ENCODE data around the gene CXCL3. TPM values are rescaled to one million over a fixed set of nuclear protein-coding genes. Genes with fewer than 3 reads are reported as not detected.

The CXCL3 gene
- total RNA-seq, 1 donor from 2014 or later, result 0.75 TPM

DNA sequence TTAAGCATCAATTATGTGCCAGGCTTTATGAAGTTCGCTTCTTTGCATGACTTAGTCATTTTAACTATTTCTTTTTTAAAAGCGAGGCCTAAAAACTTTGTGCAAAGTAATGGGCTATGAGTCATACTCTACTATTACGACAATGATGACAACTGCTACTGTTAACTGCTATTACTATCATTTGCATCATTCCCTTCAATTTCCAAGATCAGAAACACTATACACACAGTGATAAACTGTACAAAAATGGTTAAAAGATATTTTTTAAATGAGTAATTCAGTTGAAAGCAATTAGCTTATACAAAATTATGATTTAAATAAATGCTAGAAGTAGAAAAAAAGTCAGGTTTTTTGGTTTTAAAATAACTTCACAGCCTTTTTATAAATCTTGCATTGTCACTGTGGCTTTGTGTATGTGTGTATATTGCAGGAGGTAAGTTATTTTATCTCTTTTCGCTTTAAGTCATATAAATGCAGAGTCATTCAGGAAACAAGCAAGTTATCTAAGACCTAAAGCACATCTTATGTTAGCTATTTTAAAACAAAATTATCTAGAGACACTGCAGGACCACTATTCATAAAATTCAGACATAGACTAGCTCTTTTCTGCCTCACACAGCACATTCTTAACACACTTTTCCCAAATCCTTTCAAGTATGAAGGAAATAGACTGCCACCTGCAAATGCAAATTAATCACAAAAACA lies 18.5 kb upstream of the CXCL3 start:
- ATAC-seq (ENCODE audit: poor library complexity), result no peak

DNA sequence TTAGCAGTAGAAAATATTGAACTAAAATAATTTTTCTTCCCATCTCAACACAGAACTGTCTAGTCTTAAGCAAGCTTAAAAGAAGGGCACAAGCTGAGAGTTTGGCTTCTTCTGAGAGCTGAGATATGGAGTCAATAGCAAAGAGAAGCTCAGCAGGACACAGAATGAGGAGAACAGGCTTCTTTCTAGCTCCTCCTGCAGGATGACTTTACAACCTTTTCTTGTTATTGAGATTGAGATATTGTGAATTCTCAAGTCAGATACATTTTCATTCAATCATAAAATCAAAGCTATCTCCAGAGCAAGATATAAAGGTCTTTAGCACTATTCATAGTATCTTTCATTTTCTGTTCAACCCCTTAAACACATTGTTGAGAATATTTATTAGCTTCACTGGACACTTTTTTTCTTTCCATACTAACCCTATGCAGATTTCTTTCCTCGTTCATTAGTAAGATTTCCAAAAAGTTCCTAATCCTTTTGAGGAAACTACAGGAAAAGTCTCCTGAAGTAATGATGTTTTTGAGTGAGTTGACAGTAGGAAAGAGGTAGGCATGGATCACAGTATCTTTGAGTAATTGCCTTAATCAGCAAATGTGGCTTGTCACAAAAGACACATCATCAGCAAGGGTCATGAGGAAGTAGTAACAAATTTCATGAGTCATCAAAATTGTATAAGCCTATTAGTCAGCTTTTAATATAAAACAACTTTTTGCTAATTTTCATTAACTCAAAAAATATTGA lies 17.8 kb upstream of the CXCL3 start:
- ATAC-seq (ENCODE audit: poor library complexity) (no peak), DNase-seq (no peak)
- intact Hi-C loops (cut with DNase I), result no loop called here

More for the DNA sequence above, 18.5 kb upstream of the CXCL3 start:
- no peak for DNase-seq
- intact Hi-C loops (cut with DNase I), result no loop called here

DNA sequence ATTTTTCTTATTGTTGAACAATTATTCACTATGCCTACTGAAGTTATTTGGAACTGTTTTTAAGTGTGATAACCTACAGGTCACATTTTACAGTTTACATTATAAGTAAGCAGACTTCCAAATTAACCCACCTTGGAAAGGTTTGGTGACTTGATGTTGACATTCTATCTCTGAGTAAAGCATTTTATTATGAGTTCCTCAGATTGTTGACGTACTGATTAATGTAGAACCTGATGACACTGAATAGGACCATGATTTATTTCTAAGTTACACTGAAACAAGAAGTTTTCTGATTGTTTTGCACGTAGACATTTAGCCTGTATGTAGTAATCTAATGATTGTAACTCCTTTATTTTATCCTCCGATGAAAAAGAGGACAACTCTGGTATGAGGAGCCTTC lies 17.0 kb upstream of the CXCL3 start:
- intact Hi-C loops (cut with DNase I), result no loop called here
- DNase-seq, result no peak
- no peak for ATAC-seq (ENCODE audit: poor library complexity)

DNA sequence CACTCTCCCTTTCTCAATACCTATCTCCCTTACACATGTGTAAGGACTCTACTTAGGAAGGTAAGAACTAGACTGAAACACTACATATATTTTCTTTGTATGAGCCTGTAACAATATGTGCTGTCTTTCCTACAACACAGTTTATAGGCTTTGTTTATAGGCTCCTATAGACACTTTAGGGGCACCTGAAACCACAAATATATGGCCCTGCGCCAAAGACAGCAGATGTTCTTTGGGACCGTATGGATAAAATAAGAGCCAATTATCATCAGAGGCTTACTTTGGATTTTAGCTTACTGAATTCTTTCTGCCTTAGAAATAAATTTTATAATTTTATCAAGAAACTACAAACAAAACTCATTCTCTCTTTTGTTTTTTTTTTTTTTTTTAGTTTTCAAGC lies 16.6 kb upstream of the CXCL3 start:
- DNase-seq, result no peak
- no peak for ATAC-seq (ENCODE audit: poor library complexity)
- intact Hi-C loops (cut with DNase I), result no loop called here

DNA sequence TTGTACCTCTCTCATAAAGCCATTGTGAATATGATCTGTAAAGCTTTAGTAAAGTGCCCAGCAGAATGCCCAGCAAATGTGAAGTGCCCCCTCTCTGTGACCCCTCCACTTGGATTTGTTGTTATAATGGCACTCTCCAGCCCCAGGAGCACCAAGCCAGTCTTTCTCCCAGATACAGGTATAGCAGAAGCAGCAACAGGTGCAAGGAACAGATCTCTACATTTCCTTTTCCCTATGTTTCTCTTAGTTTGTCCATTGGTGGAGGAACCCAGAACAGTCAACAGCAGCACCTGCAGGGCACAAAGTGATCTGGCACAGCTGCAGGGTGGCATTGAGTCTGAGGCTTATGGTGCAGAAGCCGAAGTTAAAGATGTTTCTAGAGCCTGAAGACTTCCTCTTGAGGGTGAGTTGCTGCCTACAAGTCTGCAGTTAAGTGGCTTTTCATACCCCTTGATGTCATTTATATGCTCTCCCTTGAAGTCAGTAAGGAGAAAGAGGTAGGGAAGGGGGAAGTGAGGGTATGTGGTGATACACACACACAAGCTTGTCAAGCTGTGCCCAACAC lies 16.1 kb upstream of the CXCL3 start:
- no peak for ATAC-seq (ENCODE audit: poor library complexity)
- no peak for DNase-seq
- intact Hi-C loops (cut with DNase I), result no loop called here

DNA sequence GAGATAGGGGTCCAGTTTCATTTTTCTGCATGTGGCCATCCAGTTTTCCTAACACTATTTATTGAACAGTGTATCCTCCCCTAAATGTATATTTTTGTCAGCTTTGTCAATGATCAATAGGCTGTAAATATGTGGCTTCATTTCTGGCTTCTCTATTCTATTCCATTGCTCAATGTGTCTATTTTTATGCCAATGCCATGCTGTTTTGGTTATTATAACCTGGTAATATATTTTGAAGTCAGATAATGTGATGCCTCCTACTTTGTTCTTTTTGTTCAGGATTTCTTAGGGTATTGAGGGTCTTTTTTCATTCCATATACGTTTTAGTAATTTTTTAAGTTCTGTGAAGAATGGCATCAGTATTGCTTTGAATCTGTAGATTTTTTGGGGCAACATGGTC lies 8.7 kb upstream of the CXCL3 start:
- ATAC-seq (ENCODE audit: poor library complexity) (no peak), DNase-seq (no peak)
- intact Hi-C loops (cut with DNase I), result no loop called here

DNA sequence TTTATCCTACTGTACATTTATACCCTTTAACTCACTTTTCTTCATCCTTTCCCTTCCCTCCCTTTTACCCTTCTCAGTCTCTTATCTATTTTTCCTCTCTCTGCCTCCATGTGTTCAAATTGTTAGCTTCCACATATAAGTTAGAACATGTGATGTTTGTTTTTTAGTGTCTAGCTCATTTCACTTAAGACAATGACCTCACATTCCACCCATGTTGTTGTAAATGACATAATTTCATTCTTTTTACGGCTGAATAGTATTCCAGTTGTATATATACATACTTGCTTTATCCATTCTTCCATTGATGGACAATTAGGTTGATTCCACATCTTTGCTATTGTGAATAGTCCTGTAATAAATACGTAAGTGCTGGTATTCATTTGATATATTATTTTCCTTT lies 7.3 kb upstream of the CXCL3 start:
- intact Hi-C loops (cut with DNase I), result no loop called here
- no peak for DNase-seq
- no peak for ATAC-seq (ENCODE audit: poor library complexity)

DNA sequence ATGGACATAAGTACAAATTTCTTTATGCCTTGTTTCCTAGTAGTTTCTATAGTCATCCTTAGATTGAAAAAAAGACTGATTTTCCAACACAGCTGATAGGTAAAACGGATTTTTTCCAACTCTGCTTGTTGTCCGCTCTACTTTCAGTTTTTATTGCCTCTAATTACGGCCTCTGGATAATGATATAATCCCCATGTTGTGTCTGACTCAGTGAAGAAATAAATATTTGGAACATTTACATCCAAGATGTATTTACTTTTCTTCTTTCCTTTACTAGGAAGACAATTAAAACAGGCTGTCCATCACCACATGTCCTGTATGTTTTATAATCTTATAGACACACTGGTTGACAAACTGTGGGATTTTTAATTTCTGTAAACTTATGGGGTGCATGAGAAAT lies 6.8 kb upstream of the CXCL3 start:
- no peak for ATAC-seq (ENCODE audit: poor library complexity)
- intact Hi-C loops (cut with DNase I), result no loop called here

DNA sequence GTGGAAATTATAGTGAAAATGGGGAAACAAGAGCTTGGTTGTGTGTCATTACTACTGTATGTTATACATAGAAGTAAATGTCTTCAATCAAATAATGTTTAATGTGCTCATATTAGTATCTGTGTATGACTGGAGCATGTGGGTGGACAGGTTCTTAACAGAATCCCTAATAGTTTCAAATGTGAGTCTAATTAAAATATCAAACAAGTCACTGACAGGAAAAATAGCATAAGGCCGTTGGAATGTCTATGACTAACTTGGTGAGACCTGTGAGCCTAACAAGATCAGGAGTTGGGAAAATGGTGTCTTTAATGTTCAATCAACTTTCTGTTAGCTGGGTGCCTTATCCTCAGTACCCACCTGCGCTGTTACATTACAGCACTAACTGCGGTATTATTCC lies 6.2 kb upstream of the CXCL3 start:
- no peak for ATAC-seq (ENCODE audit: poor library complexity)
- no peak for DNase-seq
- intact Hi-C loops (cut with DNase I), result no loop called here

More for the DNA sequence above, 6.8 kb upstream of the CXCL3 start:
- DNase-seq, result no peak

DNA sequence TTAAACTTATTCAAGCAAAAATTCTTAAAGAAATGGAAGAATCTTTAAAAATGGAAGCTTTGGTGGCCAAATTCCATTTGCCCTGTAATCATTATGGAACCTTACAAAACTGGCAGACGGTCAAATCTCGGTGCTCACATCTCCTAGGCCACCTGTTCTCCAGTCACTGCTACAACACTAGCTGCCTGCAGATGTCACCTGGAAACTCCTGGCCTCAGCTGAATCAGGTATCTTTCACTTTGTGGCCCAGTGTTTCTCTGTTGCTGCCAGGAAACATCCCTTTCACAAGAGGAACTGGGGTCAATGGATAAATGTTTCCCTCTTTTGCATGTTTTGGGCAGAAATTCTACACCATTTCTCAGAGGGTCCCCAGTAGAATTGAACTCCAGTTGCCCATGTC lies 4.2 kb upstream of the CXCL3 start:
- intact Hi-C loops (cut with DNase I), result no loop called here
- ATAC-seq (ENCODE audit: poor library complexity) (no peak), DNase-seq (no peak)

DNA sequence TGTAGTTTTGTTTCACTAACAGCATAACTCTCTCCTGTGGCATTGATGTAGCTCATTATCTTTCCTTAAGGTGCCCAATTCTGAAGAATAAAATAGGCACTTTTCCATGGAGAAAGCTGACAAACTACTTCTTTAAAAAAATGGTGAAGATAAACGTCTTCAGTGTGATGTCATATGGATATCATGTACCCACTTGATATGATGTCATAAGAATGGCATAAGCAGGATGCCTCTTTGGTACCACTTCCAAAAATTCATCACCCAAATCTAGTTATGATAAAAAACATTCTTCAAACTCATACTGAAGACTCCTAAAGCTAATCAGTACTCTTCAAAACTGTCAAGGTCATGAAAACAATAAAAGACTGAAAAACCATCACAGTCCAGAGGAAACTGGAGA lies 2.9 kb upstream of the CXCL3 start:
- ATAC-seq (ENCODE audit: poor library complexity), result no peak
- DNase-seq, result no peak
- intact Hi-C loops (cut with DNase I), result no loop called here

DNA sequence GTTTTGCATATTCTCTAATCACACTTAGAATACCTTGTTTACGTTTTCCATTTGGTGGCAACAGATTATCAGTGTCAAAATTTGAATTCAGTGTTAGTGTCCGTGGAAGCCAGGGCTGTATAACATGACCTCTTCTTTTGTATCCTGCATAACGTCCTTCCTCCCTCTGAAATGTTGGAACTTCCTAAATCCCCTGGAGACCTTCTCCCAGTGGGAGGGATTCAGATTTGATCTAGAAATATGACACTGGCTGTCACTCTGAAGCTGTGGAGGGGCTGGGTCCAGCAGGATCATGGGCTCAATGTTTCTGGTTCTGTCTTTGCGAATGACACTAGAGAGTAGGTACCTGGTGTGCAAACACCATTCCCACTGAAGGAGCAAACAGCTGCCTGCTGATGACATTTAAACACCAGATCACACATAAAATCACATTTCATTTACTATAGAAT lies 850 bp upstream of the CXCL3 start:
- ATAC-seq (ENCODE audit: poor library complexity), result peak; percentile 11
- intact Hi-C loops (cut with DNase I), result no loop called here
- DNase-seq, result no peak

DNA sequence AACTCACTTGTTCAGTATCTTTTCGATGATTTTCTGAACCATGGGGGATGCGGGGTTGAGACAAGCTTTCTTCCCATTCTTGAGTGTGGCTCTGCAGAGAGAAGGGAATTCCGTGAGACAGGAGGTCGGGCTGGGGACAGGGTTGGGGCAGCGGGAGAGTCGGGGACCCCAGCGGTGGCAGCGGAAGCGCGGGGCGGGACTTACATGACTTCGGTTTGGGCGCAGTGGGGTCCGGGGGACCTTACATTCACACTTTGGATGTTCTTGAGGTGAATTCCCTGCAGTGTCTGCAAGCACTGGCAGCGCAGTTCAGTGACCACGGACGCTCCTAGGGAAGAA lies 434 bp downstream of the CXCL3 start:
- intact Hi-C loops (cut with DNase I), result no loop called here
- ATAC-seq (ENCODE audit: poor library complexity) (no peak), DNase-seq (peak; percentile 47)

DNA sequence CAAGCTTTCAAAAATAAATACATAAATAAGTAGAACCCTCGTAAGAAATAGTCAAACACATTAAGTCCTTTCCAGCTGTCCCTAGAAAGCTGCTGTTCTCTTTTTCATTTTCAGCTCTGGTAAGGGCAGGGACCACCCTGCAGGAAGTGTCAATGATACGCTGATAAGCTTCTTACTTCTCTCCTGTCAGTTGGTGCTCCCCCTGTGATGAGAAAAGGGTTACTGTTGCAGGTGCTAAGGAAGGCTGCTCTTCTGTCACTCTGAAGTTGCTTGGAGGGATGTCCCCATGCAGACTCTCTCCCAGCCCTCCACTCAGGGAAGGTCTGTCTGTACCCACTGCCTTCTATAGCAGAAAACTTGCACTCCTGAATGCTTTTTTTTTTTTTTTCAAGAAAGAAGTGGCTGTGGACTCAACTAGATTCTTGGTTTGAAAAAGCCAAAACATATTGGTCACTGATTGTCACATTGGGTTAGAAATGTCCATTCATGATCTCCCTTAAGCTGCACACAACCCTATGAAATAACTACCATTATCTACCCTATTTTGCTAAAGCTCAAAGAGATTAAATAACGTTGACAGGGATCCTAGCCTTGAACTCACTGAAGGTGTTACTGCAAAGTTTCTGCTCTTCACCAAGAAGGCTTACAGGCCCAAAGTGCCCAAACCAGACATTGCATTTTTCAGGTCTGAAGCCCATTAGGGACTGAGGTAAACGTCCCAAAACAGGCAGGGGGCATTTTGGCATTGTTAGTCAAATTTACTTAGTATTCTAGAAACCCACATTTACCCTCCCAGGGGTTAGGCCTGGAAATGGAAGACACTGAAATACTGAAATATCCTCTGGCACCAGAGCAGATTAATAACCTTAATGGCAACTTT lies 1.2 kb downstream of the CXCL3 start:
- no peak for DNase-seq
- intact Hi-C loops (cut with DNase I), result no loop called here
- no peak for ATAC-seq (ENCODE audit: poor library complexity)

DNA sequence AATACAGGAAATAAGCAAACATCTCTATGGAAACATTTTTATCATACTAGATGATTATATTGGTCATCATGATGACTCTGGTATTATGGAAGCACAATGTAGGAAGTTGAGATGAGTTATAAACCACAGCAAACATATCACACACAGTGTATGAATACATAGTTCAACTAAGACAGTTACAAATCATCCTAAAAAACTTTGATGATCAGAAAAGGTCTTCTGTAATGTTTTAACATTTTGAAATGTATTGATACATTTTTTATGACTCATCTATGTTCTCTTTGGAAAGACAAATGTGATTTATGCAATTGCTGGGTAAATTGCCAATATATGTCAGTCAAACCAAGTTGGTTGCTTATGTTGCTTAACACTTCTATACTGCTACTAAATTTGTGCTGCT lies 4.8 kb downstream of the CXCL3 start:
- DNase-seq (no peak), ATAC-seq (ENCODE audit: poor library complexity) (no peak)
- intact Hi-C loops (cut with DNase I), result no loop called here

DNA sequence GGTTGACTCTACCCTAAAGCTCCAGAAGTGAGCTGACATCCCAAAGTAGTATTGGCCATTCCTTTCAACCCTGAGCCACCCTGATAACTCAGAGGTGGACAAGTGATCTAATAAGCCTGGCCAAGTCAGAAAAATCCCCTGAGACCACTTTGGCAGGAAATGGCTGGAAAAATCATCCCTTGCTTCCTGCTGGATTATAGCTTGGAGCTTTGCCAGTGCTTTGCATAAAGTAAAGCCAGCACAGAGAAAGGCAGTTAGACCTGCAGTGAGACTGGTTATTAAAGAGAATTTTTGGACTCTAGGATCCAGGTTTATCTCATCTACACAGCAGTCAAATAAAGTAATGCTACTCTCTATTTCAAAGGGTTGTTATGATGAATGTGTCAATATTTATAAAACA lies 6.4 kb downstream of the CXCL3 start:
- intact Hi-C loops (cut with DNase I), result no loop called here
- no peak for ATAC-seq (ENCODE audit: poor library complexity)
- no peak for DNase-seq

DNA sequence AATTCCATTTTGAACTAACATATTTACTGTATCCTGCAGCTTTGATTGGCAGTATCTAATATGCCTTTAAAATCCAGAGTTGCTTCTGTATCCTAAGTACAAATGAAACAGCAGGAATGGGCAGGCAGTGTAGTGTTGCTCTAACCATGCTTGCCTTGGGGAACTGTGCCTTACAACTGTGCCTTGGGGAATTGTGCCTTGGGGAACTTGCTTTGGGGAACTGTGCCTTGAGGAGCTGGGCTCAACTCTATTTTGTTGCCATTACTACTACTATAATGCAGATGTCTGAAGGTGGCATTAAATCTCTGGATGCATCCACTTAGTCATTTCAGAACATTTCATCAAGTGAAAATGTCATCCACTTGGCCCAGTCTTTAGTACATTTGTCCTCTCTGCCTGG lies 6.9 kb downstream of the CXCL3 start:
- ATAC-seq (ENCODE audit: poor library complexity) (no peak), DNase-seq (no peak)
- intact Hi-C loops (cut with DNase I), result no loop called here

DNA sequence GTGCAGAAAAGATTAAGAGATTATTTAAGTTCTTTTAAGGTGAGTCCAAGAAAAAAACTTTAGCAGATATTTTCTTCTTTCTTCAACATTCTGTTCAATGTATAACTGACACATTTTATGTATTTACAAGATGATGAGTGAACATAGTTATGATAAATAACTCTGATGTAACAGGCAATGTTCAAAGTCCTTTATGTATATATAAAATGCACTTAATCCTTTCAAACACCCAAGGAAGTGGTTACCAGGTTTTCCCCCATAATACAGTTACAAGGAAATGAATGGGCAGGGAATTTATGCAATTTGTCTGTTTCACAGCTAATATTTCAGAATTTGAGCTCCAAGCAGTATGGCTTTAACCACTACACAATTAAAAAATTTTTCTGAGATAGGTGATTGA lies 8.2 kb downstream of the CXCL3 start:
- ATAC-seq (ENCODE audit: poor library complexity), result no peak
- intact Hi-C loops (cut with DNase I), result no loop called here
- DNase-seq, result no peak

DNA sequence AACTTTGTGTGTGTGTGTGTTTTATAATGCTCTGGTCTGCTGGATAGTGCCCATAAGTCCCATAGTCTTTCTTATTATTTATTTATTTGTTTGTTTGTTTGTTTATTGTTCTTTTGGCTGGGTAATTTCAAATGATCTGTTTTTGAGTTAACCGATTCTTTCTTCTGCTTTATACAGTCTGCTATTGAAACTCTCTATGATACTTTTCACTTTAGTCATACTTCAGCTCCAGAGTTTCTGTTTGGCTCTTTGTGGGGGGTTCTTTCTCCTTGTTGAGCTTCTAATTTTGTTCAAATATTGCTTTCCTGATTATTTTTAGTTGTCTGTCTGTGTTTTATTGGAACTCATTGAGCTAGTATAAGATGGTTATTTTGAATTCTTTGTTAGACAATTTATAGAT lies 10.0 kb downstream of the CXCL3 start:
- ATAC-seq (ENCODE audit: poor library complexity), result no peak
- intact Hi-C loops (cut with DNase I), result no loop called here
- DNase-seq, result no peak
